Liver (tissue), 9 donors: Measurements from ENCODE around the gene BCL2L14. TPM values are rescaled to one million over a fixed set of nuclear protein-coding genes. Genes with fewer than 3 reads are reported as not detected.

Experiments used
- DNase-seq: peaks from one replicate; pipeline ENCODE4 v3.0.0-alpha.2; 2017; ENCODE audit warnings: low spot score
- H3K27ac ChIP-seq, 2 donors: one replicate each; pipeline ENCODE4 v1.7.0; 2013; ENCODE audit warnings: inconsistent platforms in 2 of 2, low read length in 2 of 2, control low read depth in 1 of 2, low read depth in 1 of 2, mild to moderate bottlenecking in 1 of 2
- H3K27me3 ChIP-seq, 4 donors: one replicate each; pipeline versions ENCODE4 v1.6.1 to v1.7.0; 2013; ENCODE audit warnings: low read length in 3 of 4, inconsistent platforms in 1 of 4, mild to moderate bottlenecking in 1 of 4, moderate library complexity in 1 of 4; ENCODE audit not compliant: control insufficient read depth in 4 of 4, insufficient read depth in 4 of 4
- H3K36me3 ChIP-seq, 4 donors: one replicate each; pipeline versions ENCODE4 v1.6.1 to v1.7.0; 2013; ENCODE audit warnings: low read length in 3 of 4, mild to moderate bottlenecking in 3 of 4, low read depth in 1 of 4, moderate library complexity in 1 of 4; ENCODE audit not compliant: control insufficient read depth in 4 of 4, insufficient read depth in 3 of 4
- H3K4me1 ChIP-seq, 4 donors: one replicate each; pipeline versions ENCODE4 v1.6.1 to v1.7.0; 2013; ENCODE audit warnings: low read length in 3 of 4, mild to moderate bottlenecking in 3 of 4, moderate library complexity in 1 of 4; ENCODE audit not compliant: control insufficient read depth in 4 of 4, insufficient read depth in 4 of 4
- H3K4me3 ChIP-seq, 3 donors: one replicate each; pipeline versions ENCODE4 v1.6.1 to v1.7.0; 2013; ENCODE audit warnings: low read length in 3 of 3, control low read depth in 1 of 3, low read depth in 1 of 3, mild to moderate bottlenecking in 1 of 3
- H3K9ac ChIP-seq, 2 donors: one replicate each; pipeline ENCODE4 v1.7.0; 2013; ENCODE audit warnings: low read length in 2 of 2, mild to moderate bottlenecking in 2 of 2, moderate library complexity in 2 of 2, control low read depth in 1 of 2, low read depth in 1 of 2
- H3K9me3 ChIP-seq, 4 donors: one replicate each; pipeline versions ENCODE4 v1.6.1 to v1.7.0; 2013; ENCODE audit warnings: low read length in 3 of 4; ENCODE audit not compliant: control insufficient read depth in 4 of 4
- FOXA1 ChIP-seq: IDR thresholded peaks from 2 replicates; pipeline ENCODE4 v1.6.1; 2016; ENCODE audit warnings: antibody characterized with exemption
- FOXA2 ChIP-seq: IDR thresholded peaks from 2 replicates; pipeline ENCODE4 v1.6.1; 2016; ENCODE audit warnings: antibody characterized with exemption
- HNF4A ChIP-seq, 2 donors: conservative IDR thresholded peaks; 2 replicates each; pipeline ENCODE4 v1.6.1; 2016; ENCODE audit warnings: antibody characterized with exemption in 2 of 2, mild to moderate bottlenecking in 2 of 2
- HNF4G ChIP-seq: IDR thresholded peaks from 2 replicates; pipeline ENCODE4 v1.6.1; 2016; ENCODE audit warnings: antibody characterized with exemption
- MAX ChIP-seq: IDR thresholded peaks from 2 replicates; pipeline ENCODE4 v1.6.1; 2016; ENCODE audit warnings: antibody characterized with exemption
- NR2F2 ChIP-seq: IDR thresholded peaks from 2 replicates; pipeline ENCODE4 v1.6.1; 2016; ENCODE audit warnings: antibody characterized with exemption
- RAD21 ChIP-seq, 2 donors: IDR thresholded peaks; 2 replicates each; pipeline ENCODE4 v1.6.1; 2016; ENCODE audit warnings: antibody characterized with exemption in 2 of 2, mild to moderate bottlenecking in 2 of 2
- RXRA ChIP-seq, 2 donors: IDR thresholded peaks; 2 replicates each; pipeline ENCODE4 v1.6.1; 2017 to 2018; ENCODE audit warnings: antibody characterized with exemption in 2 of 2, mild to moderate bottlenecking in 1 of 2
- SP1 ChIP-seq: IDR thresholded peaks from 2 replicates; pipeline ENCODE4 v1.6.1; 2018; ENCODE audit warnings: antibody characterized with exemption, mild to moderate bottlenecking
- TAF1 ChIP-seq: conservative IDR thresholded peaks from 2 replicates; pipeline ENCODE4 v1.6.1; 2016; ENCODE audit warnings: antibody characterized with exemption, mild to moderate bottlenecking
- YY1 ChIP-seq: IDR thresholded peaks from 2 replicates; pipeline ENCODE4 v1.6.1; 2016; ENCODE audit warnings: antibody characterized with exemption, mild to moderate bottlenecking
- WGBS: extraction: QIAGEN DNeasy Blood & Tissue Kit; methylation state at CpG from one replicate; pipeline ENCODE4 v1.1.7; 2013; 5-methylcytosine and 5-hydroxymethylcytosine counted together
- polyA plus RNA-seq, 2 donors: library from polyadenylated mRNA; stranded (reverse) in 1 of 2; unstranded in 1 of 2; fragments of 200-250 nt in 1 of 2; fragments of >200 nt in 1 of 2; fragmentation: Nextera tagmentation in 1 of 2; extraction: Ambion mirVana in 1 of 2; gene quantifications; one replicate each; pipeline versions ENCODE4 v1.2.1 to v1.2.3, GENCODE V29; 2013 to 2015
- total RNA-seq, 2 donors: library from RNA; depleted of rRNA; stranded (reverse); fragments of >200 nt; gene quantifications; one replicate each; pipeline ENCODE4 v1.2.3, GENCODE V29; 2014
- TF ChIP-seq, protein P1 (sequence below): fragments of 150-350 bp; IDR thresholded peaks from 2 replicates; pipeline ENCODE4 v1.5.1; 2017; ENCODE audit warnings: improper control_type of control experiment, low read depth, low read length; ENCODE audit not compliant: missing input control
- TF ChIP-seq, protein P2 (sequence below): IDR thresholded peaks from 2 replicates; pipeline ENCODE4 v1.6.1; 2016; ENCODE audit warnings: antibody characterized with exemption, mild to moderate bottlenecking
- TF ChIP-seq, protein P3 (sequence below): IDR thresholded peaks from 2 replicates; pipeline ENCODE4 v1.6.1; 2016; ENCODE audit warnings: antibody characterized with exemption
- donor health status: healthy.
- donor health status: healthy.
- donor health status: healthy.
- donor health status: healthy.
- donor health status: healthy.

BCL2L14 gene
- total and polyA plus RNA-seq, 4 donors, result 0.15 to 2.5 (median 0.19) TPM

DNA sequence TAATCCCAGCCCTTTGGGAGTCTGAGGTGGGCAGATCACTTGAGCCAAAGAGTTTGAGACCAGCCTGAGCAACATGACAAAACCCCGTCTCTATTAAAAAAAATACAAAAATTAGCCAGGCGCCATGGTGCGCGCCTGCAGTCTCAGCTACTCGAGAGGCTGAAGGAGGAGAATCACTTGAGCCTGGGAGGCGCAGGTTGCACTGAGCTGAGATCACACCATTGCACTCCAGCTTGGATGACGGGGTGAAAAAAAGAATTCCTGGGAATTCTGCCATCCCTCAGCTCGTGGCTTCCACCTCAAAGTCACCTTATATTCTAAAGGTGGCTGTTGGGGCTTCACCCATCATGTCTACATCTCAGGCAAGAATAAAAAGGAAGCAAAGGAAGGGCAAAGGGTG, 12.9 kb downstream of the BCL2L14 start:
- WGBS, result 95% methylated on average over 8 of the region's 8 CpGs
- no peak for DNase-seq
- Histone ChIP-seq H3K27me3 (no peaks in the 10 kb centered on the region), H3K4me3 (no peak overlapping the region), H3K36me3 (no peaks in the 10 kb centered on the region), H3K4me1 (peaks cover 0 to 6% (median 3%) of the 10 kb centered on the region in 4 donors), H3K9me3 (no peaks in the 10 kb centered on the region), H3K9ac (no peak overlapping the region), H3K27ac (no peak overlapping the region)
- TF ChIP-seq RAD21 (IDR thresholded peaks at IDR 0.05) (no peak), RXRA (IDR thresholded peaks at IDR 0.05) (no peak), FOXA2 (no peak), YY1 (no peak), TAF1 (no peak), NR2F2 (no peak), HNF4A (conservative IDR thresholded peaks at IDR 0.05) (no peak), SP1 (no peak), HNF4G (no peak), MAX (no peak)
- TF ChIP-seq, protein P1, sequence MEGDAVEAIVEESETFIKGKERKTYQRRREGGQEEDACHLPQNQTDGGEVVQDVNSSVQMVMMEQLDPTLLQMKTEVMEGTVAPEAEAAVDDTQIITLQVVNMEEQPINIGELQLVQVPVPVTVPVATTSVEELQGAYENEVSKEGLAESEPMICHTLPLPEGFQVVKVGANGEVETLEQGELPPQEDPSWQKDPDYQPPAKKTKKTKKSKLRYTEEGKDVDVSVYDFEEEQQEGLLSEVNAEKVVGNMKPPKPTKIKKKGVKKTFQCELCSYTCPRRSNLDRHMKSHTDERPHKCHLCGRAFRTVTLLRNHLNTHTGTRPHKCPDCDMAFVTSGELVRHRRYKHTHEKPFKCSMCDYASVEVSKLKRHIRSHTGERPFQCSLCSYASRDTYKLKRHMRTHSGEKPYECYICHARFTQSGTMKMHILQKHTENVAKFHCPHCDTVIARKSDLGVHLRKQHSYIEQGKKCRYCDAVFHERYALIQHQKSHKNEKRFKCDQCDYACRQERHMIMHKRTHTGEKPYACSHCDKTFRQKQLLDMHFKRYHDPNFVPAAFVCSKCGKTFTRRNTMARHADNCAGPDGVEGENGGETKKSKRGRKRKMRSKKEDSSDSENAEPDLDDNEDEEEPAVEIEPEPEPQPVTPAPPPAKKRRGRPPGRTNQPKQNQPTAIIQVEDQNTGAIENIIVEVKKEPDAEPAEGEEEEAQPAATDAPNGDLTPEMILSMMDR, result no peak
- TF ChIP-seq, protein P2, sequence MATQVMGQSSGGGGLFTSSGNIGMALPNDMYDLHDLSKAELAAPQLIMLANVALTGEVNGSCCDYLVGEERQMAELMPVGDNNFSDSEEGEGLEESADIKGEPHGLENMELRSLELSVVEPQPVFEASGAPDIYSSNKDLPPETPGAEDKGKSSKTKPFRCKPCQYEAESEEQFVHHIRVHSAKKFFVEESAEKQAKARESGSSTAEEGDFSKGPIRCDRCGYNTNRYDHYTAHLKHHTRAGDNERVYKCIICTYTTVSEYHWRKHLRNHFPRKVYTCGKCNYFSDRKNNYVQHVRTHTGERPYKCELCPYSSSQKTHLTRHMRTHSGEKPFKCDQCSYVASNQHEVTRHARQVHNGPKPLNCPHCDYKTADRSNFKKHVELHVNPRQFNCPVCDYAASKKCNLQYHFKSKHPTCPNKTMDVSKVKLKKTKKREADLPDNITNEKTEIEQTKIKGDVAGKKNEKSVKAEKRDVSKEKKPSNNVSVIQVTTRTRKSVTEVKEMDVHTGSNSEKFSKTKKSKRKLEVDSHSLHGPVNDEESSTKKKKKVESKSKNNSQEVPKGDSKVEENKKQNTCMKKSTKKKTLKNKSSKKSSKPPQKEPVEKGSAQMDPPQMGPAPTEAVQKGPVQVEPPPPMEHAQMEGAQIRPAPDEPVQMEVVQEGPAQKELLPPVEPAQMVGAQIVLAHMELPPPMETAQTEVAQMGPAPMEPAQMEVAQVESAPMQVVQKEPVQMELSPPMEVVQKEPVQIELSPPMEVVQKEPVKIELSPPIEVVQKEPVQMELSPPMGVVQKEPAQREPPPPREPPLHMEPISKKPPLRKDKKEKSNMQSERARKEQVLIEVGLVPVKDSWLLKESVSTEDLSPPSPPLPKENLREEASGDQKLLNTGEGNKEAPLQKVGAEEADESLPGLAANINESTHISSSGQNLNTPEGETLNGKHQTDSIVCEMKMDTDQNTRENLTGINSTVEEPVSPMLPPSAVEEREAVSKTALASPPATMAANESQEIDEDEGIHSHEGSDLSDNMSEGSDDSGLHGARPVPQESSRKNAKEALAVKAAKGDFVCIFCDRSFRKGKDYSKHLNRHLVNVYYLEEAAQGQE, result no peak
- TF ChIP-seq, protein P3, sequence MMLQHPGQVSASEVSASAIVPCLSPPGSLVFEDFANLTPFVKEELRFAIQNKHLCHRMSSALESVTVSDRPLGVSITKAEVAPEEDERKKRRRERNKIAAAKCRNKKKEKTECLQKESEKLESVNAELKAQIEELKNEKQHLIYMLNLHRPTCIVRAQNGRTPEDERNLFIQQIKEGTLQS, result no peak

- H3K9me3 ChIP-seq, result no peaks in the 10 kb centered on the region
- no peak overlapping the region for H3K9ac ChIP-seq
- WGBS, result 87% methylated on average over 5 of the region's 5 CpGs
- no peak overlapping the region for H3K27ac ChIP-seq
- H3K4me1 ChIP-seq, result peaks cover 0 to 6% (median 3%) of the 10 kb centered on the region in 4 donors
- H3K27me3 ChIP-seq, result no peaks in the 10 kb centered on the region
- H3K4me3 ChIP-seq, result no peak overlapping the region
- no peaks in the 10 kb centered on the region for H3K36me3 ChIP-seq
- no peak for DNase-seq
- TF ChIP-seq FOXA1 (no peak), HNF4G (no peak), RAD21 (IDR thresholded peaks at IDR 0.05) (no peak)
- TF ChIP-seq, protein P3, result no peak
Observed at GRCh38 chr12:12086362-12086761, 15.6 kb downstream of the BCL2L14 start.
